Measurements from ENCODE around the gene DIP2B.

DNA sequence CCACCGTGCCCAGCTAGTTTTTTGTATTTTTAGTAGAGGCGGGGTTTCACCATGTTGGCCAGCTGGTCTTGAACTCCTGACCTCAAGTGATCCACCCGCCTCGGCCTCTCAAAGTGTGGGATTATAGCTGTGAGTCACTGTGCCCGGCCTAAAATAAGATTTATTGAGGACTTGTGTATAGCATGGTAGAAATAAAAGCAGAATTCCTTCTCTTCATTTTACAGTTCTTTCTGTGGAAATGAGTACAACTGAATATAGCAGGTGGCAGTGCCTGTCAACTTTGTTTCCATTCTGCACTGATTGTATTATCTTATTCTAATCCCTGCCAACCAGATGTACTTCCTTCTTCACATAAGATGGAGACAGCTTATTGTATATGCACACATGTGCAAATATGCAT is 41.0 kb downstream of the DIP2B start:
- TF ChIP-seq, protein P1, sequence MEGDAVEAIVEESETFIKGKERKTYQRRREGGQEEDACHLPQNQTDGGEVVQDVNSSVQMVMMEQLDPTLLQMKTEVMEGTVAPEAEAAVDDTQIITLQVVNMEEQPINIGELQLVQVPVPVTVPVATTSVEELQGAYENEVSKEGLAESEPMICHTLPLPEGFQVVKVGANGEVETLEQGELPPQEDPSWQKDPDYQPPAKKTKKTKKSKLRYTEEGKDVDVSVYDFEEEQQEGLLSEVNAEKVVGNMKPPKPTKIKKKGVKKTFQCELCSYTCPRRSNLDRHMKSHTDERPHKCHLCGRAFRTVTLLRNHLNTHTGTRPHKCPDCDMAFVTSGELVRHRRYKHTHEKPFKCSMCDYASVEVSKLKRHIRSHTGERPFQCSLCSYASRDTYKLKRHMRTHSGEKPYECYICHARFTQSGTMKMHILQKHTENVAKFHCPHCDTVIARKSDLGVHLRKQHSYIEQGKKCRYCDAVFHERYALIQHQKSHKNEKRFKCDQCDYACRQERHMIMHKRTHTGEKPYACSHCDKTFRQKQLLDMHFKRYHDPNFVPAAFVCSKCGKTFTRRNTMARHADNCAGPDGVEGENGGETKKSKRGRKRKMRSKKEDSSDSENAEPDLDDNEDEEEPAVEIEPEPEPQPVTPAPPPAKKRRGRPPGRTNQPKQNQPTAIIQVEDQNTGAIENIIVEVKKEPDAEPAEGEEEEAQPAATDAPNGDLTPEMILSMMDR (conservative IDR thresholded peaks at IDR 0.05 in 1 of 2, IDR thresholded peaks at IDR 0.05 in 1 of 2; ENCODE audit: extremely low read depth in 1 of 2, insufficient read depth in 1 of 2, low read depth in 1 of 2, low read length in 2 of 2), result no peak
- no peak for TF ChIP-seq EZH2 (IDR thresholded peaks at IDR 0.05; ENCODE audit: borderline replicate concordance, low read length)
